Upper lobe of right lung (tissue), 1 donor: ENCODE measurements around the gene YBX1. TPM values are rescaled to one million over a fixed set of nuclear protein-coding genes. Genes with fewer than 3 reads are reported as not detected.

Experiments
- ATAC-seq: fragments of 200-7000 bp; cut with Tn5 transposase; one replicate; pipeline ENCODE4 v1.9.1; 2020; ENCODE audit warnings: mild to moderate bottlenecking, moderate library complexity
- DNase-seq: peaks from one replicate; pipeline ENCODE4 v3.0.0-alpha.2; 2020
- H3K27ac ChIP-seq: fragments of 200-600 bp; one replicate; pipeline ENCODE4 v1.8.0; 2022
- H3K27me3 ChIP-seq: fragments of 200-600 bp; one replicate; pipeline ENCODE4 v1.8.0; 2022; ENCODE audit warnings: mild to moderate bottlenecking
- H3K36me3 ChIP-seq: fragments of 200-600 bp; one replicate; pipeline ENCODE4 v1.8.0; 2022
- H3K4me1 ChIP-seq: fragments of 200-600 bp; one replicate; pipeline ENCODE4 v1.8.0; 2022
- H3K4me3 ChIP-seq: fragments of 200-600 bp; one replicate; pipeline ENCODE4 v1.8.0; 2022; ENCODE audit warnings: mild to moderate bottlenecking
- H3K9me3 ChIP-seq: fragments of 200-600 bp; one replicate; pipeline ENCODE4 v1.8.0; 2022
- intact Hi-C: fragments of 100-400 bp; cut with DNase I; formaldehyde crosslinking; loops from one replicate; pipeline ENCODE4 v1.11.0; 2022
- total RNA-seq: library from RNA; stranded (reverse); fragmentation: NEBNext Ultra II Directional; extraction: Animal tissue kit (Norgen Biotek cat#: 25700); gene quantifications from one replicate; pipeline ENCODE4 v1.2.1, GENCODE V29; 2021
- TF ChIP-seq, protein P1 (sequence below): fragments of 200-600 bp; IDR thresholded peaks from one replicate; pipeline ENCODE4 v1.8.0; 2022; ENCODE audit warnings: antibody characterized with exemption
- donor health status: DM: no; HTN: yes; CAD: no; lungs with severe emphysema.

YBX1 gene
- total RNA-seq, 1 donor from 2014 or later, result 478 TPM

DNA sequence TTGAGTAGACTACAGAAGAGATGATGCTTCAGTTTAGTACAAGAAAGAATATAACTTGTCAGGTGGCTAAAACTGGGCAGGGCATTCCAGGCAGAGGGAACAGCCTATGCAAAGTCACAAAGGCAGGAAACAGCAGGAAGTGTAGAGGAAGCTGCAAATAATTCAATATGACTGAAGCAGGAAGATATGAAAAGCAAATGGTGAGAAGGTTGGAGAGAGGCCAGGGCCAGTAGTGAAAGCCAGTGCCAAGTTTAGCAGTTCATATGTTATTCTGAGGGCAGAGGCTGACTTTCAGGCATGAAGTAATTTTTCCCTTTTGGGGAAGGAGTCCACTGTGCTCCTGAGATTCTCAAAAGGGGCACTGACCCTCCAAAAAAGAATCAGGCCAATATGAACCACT is 8.0 kb upstream of the YBX1 start:
- peaks cover 24% of the 10 kb centered on the region for H3K36me3 ChIP-seq
- no peaks in the 10 kb centered on the region for H3K9me3 ChIP-seq
- no peaks in the 10 kb centered on the region for H3K27me3 ChIP-seq
- intact Hi-C loops, result no loop called here
- TF ChIP-seq, protein P1, sequence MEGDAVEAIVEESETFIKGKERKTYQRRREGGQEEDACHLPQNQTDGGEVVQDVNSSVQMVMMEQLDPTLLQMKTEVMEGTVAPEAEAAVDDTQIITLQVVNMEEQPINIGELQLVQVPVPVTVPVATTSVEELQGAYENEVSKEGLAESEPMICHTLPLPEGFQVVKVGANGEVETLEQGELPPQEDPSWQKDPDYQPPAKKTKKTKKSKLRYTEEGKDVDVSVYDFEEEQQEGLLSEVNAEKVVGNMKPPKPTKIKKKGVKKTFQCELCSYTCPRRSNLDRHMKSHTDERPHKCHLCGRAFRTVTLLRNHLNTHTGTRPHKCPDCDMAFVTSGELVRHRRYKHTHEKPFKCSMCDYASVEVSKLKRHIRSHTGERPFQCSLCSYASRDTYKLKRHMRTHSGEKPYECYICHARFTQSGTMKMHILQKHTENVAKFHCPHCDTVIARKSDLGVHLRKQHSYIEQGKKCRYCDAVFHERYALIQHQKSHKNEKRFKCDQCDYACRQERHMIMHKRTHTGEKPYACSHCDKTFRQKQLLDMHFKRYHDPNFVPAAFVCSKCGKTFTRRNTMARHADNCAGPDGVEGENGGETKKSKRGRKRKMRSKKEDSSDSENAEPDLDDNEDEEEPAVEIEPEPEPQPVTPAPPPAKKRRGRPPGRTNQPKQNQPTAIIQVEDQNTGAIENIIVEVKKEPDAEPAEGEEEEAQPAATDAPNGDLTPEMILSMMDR, result no peak
- no peak for ATAC-seq
- no peak for DNase-seq
- no peak overlapping the region for H3K4me3 ChIP-seq
- H3K27ac ChIP-seq, result no peak overlapping the region
- H3K4me1 ChIP-seq, result peaks cover 4% of the 10 kb centered on the region

DNA sequence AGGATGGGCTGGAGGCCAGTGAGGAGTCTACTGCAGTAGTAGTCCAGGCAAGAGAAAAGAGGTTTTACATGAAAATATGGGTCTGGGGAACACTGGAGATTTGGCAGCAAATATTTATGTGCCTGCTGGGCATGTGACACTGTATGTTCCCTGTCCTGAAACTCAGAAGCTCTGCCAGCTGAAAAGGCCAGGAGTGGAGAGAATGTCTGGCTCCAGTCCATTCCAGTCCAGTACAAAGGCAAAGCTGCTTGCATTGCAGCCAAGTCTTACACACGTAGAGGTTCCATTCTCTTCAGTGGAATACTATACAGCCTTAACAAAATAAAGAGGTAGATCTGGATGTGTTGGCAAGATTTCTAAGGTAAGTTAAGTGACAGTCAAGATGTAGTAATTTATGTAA is 7.5 kb upstream of the YBX1 start:
- TF ChIP-seq, protein P1, result no peak
- intact Hi-C loops, result no loop called here
- H3K4me1 ChIP-seq, result peaks cover 4% of the 10 kb centered on the region
- peaks cover 19% of the 10 kb centered on the region for H3K36me3 ChIP-seq
- DNase-seq (no peak), ATAC-seq (no peak)
- no peaks in the 10 kb centered on the region for H3K9me3 ChIP-seq
- H3K27me3 ChIP-seq, result no peaks in the 10 kb centered on the region
- H3K4me3 ChIP-seq, result no peak overlapping the region
- H3K27ac ChIP-seq, result no peak overlapping the region

- TF ChIP-seq, protein P1, result no peak
- no peaks in the 10 kb centered on the region for H3K27me3 ChIP-seq
- no peak overlapping the region for H3K27ac ChIP-seq
- ATAC-seq (peak; percentile 70), DNase-seq (no peak)
- intact Hi-C loops, result no loop called here
- H3K36me3 ChIP-seq, result peaks cover 11% of the 10 kb centered on the region
- no peaks in the 10 kb centered on the region for H3K9me3 ChIP-seq
- no peak overlapping the region for H3K4me3 ChIP-seq
- H3K4me1 ChIP-seq, result peaks cover 10% of the 10 kb centered on the region
Measured at GRCh38 chr1:42675467-42675866, 6.8 kb upstream of the YBX1 start.

- peaks cover 16% of the 10 kb centered on the region for H3K4me1 ChIP-seq
- H3K27ac ChIP-seq, result no peak overlapping the region
- DNase-seq (no peak), ATAC-seq (peak; percentile 12)
- H3K4me3 ChIP-seq, result no peak overlapping the region
- H3K9me3 ChIP-seq, result no peaks in the 10 kb centered on the region
- TF ChIP-seq, protein P1, result no peak
- no peaks in the 10 kb centered on the region for H3K27me3 ChIP-seq
- intact Hi-C loops, result no loop called here
- peaks cover 7% of the 10 kb centered on the region for H3K36me3 ChIP-seq
Measured at GRCh38 chr1:42676534-42677087, 5.6 kb upstream of the YBX1 start.

DNA sequence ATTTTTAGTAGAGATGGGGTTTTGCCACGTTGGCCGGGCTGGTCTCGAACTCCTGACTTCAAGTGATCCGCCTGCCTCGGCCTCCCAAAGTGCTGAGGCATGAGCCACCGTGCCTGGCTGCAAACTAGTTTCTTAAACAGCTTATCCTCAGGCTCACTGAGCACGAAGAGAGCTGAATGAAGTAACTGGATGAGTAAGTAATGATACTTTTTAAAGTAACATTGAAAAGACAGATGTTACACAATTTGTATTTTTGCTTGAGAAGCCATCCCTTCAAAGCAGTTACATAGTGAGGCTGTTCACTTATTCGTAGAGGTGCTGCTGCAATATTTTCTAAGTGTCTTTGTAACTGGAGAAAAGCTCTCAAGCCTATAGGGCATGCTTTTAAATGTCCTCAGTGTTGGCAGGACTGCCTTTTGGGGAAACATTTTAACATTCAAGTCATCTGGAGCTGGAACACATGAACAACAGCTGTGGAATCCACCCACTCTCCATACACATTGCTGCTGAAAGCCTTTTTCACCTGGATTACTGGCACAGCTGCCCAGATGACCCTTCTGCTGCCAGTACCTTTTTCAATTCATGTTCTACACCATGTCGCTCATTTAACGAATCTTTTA is 2.7 kb upstream of the YBX1 start:
- intact Hi-C loops, result no loop called here
- H3K4me1 ChIP-seq, result peaks cover 24% of the 10 kb centered on the region
- no peaks in the 10 kb centered on the region for H3K27me3 ChIP-seq
- H3K27ac ChIP-seq, result no peak overlapping the region
- H3K4me3 ChIP-seq, result no peak overlapping the region
- peaks cover 14% of the 10 kb centered on the region for H3K36me3 ChIP-seq
- TF ChIP-seq, protein P1, result no peak
- ATAC-seq (no peak), DNase-seq (no peak)
- H3K9me3 ChIP-seq, result no peaks in the 10 kb centered on the region
